CD4-positive, alpha-beta memory T cell (primary cell): ENCODE data around the gene NCEH1. TPM values are rescaled to one million over a fixed set of nuclear protein-coding genes. Genes with fewer than 3 reads are reported as not detected.

Experiments used
- CTCF ChIA-PET: fragments of 350-600 bp; sonication (Branson Sonifier 250); formaldehyde crosslinking; loops from one replicate; lab custom pipeline; 2021; ENCODE audit warnings: inconsistent platforms; ENCODE audit not compliant: partially characterized antibody; lab: Charles Lee
- POLR2A ChIA-PET: fragments of 350-600 bp; sonication (Branson Sonifier 250); formaldehyde crosslinking; loops from one replicate; lab custom pipeline; 2021; ENCODE audit not compliant: partially characterized antibody; lab: Charles Lee
- DNase-seq, 5 donors: peaks; one replicate each; pipeline versions ENCODE4 v3.0.0 to v3.0.0-alpha.2; 2020 to 2022; ENCODE audit warnings: mixed read lengths in 1 of 5
- H3K27ac ChIP-seq: one replicate; pipeline ENCODE4 v1.7.0; 2013; ENCODE audit warnings: low read depth, low read length
- H3K27me3 ChIP-seq: 2 replicates; pipeline ENCODE4 v1.7.0; 2013; ENCODE audit warnings: mild to moderate bottlenecking, low read length, moderate library complexity; ENCODE audit not compliant: insufficient read depth
- H3K36me3 ChIP-seq: 2 replicates; pipeline ENCODE4 v1.7.0; 2013; ENCODE audit warnings: mild to moderate bottlenecking, low read length, moderate library complexity; ENCODE audit not compliant: insufficient read depth
- H3K4me1 ChIP-seq: 2 replicates; pipeline ENCODE4 v1.7.0; 2013; ENCODE audit warnings: mild to moderate bottlenecking, low read length, moderate library complexity; ENCODE audit not compliant: insufficient read depth
- H3K4me3 ChIP-seq, 2 donors: one replicate each; pipeline ENCODE4 v1.7.0; 2013; ENCODE audit warnings: low read length in 2 of 2, mild to moderate bottlenecking in 1 of 2
- H3K9me3 ChIP-seq, 2 donors: one replicate each; pipeline ENCODE4 v1.7.0; 2013; ENCODE audit warnings: low read length in 2 of 2, control low read depth in 1 of 2; ENCODE audit not compliant: control insufficient read depth in 1 of 2
- H3K27ac Mint-ChIP-seq, 7 donors: one replicate each; pipeline ENCODE4 v1.8.0; 2020 to 2021; ENCODE audit warnings: mixed read lengths in 7 of 7, mild to moderate bottlenecking in 6 of 7, inconsistent platforms in 3 of 7, moderate library complexity in 3 of 7
- H3K27me3 Mint-ChIP-seq, 2 donors: one replicate each; pipeline ENCODE4 v1.8.0; 2020 to 2021; ENCODE audit warnings: mixed read lengths in 2 of 2
- H3K36me3 Mint-ChIP-seq, 2 donors: one replicate each; pipeline ENCODE4 v1.8.0; 2020 to 2021; ENCODE audit warnings: mixed read lengths in 2 of 2, inconsistent platforms in 1 of 2, mild to moderate bottlenecking in 1 of 2
- H3K4me1 Mint-ChIP-seq, 4 donors: one replicate each; pipeline ENCODE4 v1.8.0; 2020 to 2021; ENCODE audit warnings: mixed read lengths in 4 of 4, mild to moderate bottlenecking in 1 of 4
- H3K4me3 Mint-ChIP-seq, 8 donors: one replicate each; pipeline ENCODE4 v1.8.0; 2020 to 2021; ENCODE audit warnings: mixed read lengths in 8 of 8, mild to moderate bottlenecking in 7 of 8, moderate library complexity in 6 of 8, inconsistent platforms in 3 of 8
- H3K9me3 Mint-ChIP-seq, 8 donors: one replicate each; pipeline ENCODE4 v1.8.0; 2020 to 2021; ENCODE audit warnings: mixed read lengths in 8 of 8, mild to moderate bottlenecking in 5 of 8, inconsistent platforms in 3 of 8, moderate library complexity in 1 of 8
- intact Hi-C: fragments of 100-400 bp; cut with micrococcal nuclease; formaldehyde crosslinking; loops from one replicate; pipeline ENCODE4 v1.15.1; 2023
- polyA plus RNA-seq, 2 donors: library from polyadenylated mRNA; unstranded; fragments of 300-500 nt; fragmentation: Illumina TruSeq; gene quantifications; one replicate each; pipeline ENCODE4 v1.2.3, GENCODE V29; 2021
- total RNA-seq, 2 experiments: library from RNA; stranded (reverse); gene quantifications; one replicate each; pipeline ENCODE4 v1.2.3, GENCODE V29; 2021

The NCEH1 gene
- total and polyA plus RNA-seq, 4 experiments from 2014 or later = 2.1 to 5.1 (median 3.4) TPM

DNA sequence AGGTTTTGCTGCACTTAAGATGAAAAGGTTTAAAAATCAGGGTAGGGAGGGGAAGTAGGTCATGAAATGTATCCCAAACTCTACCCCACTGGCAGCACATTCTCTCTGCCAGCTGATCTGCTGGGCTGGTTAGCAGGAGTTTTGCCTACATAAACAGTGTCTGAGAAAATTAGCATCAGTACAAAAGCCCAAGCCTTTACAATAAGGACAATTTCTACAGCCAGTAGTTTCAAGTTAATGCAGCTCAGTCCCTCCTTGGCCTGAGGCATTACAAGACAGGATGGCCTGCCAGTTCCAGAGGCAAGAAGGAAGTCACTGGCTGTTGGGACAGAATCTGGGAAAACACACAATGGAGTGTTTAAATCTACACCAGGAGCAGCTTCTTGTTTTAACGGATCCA, 32.8 kb downstream of the NCEH1 start:
- Histone ChIP-seq H3K36me3 (no peaks in the 10 kb centered on the region), H3K27me3 (no peaks in the 10 kb centered on the region), H3K9me3 (no peaks in the 10 kb centered on the region), H3K4me1 (no peaks in the 10 kb centered on the region), H3K4me3 (no peak overlapping the region), H3K27ac (no peak overlapping the region)
- H3K4me3 Mint-ChIP-seq = no peak overlapping the region
- peaks cover 0 to 1% of the 10 kb centered on the region in 2 donors for H3K27me3 Mint-ChIP-seq
- no peak for DNase-seq
- intact Hi-C loops = no loop called here
- H3K4me1 Mint-ChIP-seq = peaks cover 0 to 5% (median 3%) of the 10 kb centered on the region in 4 donors
- no peaks in the 10 kb centered on the region for H3K9me3 Mint-ChIP-seq
- H3K27ac Mint-ChIP-seq = no peak overlapping the region
- ChIA-PET CTCF (interaction anchor here (1.2 to 3.2 kb wide), 3 partner anchors 9 to 53 kb away, joined by 3 to 21 read pairs (median 21); no protein-coding TSS in a partner anchor), POLR2A (no interaction called here)
- H3K36me3 Mint-ChIP-seq = peaks cover 0 to 3% of the 10 kb centered on the region in 2 donors

DNA sequence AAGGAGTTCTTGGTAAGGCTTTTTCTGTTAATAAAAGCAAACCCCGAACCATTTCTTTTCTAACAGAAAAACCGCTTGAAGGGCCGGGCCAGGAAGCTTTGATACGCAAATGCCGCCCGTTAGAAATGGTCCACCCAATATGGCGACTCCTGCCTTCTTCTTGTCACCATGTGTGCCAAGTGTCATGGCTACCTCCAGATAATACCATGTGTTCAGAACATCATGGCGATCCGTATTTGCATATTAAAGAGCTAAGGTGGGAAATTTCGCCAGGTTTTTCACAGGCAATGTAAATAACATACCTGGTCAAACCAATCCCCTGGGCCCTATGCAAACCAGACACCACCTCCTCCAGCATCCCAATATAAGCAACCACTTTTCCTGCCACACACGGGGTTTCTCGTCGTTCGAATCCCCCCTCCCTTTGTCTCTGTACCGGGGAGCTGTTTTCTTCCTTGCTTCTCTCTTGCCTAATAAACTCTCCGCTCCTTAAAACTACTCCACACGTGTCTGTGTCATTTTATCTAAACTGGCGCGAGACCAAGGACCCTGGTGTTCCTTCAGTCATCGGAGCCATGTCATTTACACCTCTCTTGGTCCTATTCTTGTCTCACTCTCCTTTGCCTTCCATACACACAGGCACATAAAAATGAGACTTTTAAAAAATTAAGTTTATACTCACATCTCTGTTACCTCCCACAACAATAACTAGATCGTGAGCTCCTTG, 34.5 kb downstream of the NCEH1 start:
- intact Hi-C loops = no loop called here
- Mint-ChIP-seq H3K27me3 (peaks cover 0 to under 1% of the 10 kb centered on the region in 2 donors), H3K9me3 (no peaks in the 10 kb centered on the region), H3K27ac (no peak overlapping the region), H3K4me1 (peaks cover 0 to 5% (median 3%) of the 10 kb centered on the region in 4 donors), H3K4me3 (no peak overlapping the region), H3K36me3 (peaks cover 0 to 3% of the 10 kb centered on the region in 2 donors)
- Histone ChIP-seq H3K27me3 (no peaks in the 10 kb centered on the region), H3K4me3 (no peak overlapping the region), H3K9me3 (no peaks in the 10 kb centered on the region), H3K4me1 (no peaks in the 10 kb centered on the region), H3K36me3 (no peaks in the 10 kb centered on the region), H3K27ac (no peak overlapping the region)
- no peak for DNase-seq
- CTCF ChIA-PET = interaction anchor here (0.6 to 3.2 kb wide), 12 partner anchors 8 to 571 kb away, joined by 3 to 21 read pairs (median 4); no protein-coding TSS in a partner anchor
- POLR2A ChIA-PET = no interaction called here

DNA sequence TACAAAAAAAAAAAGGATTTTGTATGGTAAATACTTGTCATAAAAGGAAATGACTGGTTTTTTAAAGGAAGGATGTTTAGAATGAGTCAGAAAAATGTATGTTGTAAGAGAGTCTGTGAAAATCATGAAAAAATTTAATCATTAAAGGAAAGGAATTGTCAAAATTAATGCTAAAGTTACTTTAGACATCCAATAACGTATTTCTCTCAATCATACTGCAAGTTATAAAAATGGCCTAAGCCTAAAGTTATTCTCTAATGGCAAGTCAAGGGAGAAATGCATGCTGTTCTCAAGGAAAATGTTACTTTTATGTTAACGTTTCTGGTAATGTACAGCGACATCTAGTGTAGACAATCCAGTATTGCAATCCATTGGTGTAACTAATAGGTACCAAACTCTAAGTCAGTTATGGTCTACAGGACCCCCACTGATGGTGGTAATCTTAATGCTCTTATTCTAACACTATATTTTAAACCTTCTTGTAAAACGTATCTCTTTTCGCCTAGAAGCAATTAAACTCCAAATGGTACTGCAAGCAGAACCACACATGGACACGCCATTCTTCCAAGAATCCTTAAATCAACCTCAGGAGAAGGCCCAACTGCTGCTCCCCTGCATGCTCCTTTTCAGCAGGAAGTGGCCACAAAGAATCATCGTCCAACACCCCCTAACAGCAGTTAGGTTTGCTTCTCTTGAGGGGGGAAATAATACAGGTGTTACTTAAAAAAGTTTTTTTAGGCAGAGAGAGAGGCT, 35.2 kb downstream of the NCEH1 start:
- H3K27me3 ChIP-seq = no peaks in the 10 kb centered on the region
- H3K27ac ChIP-seq = no peak overlapping the region
- ChIA-PET CTCF (interaction anchor here (0.8 to 4.1 kb wide), 12 partner anchors 9 to 80 kb away, joined by 3 to 21 read pairs (median 9); partner anchors contain the start of gene NCEH1), POLR2A (no interaction called here)
- Mint-ChIP-seq H3K36me3 (peaks cover 0 to 3% of the 10 kb centered on the region in 2 donors), H3K4me3 (no peak overlapping the region), H3K4me1 (peaks cover 0 to 5% (median 3%) of the 10 kb centered on the region in 4 donors), H3K27me3 (no peaks in the 10 kb centered on the region), H3K27ac (no peak overlapping the region), H3K9me3 (no peaks in the 10 kb centered on the region)
- H3K9me3 ChIP-seq = no peaks in the 10 kb centered on the region
- no peaks in the 10 kb centered on the region for H3K36me3 ChIP-seq
- H3K4me1 ChIP-seq = no peaks in the 10 kb centered on the region
- peak in 4 of 5 donors; percentile 37 to 46 (median 40) for DNase-seq
- intact Hi-C loops = loop anchor here (1.0 kb wide), 1 partner anchor 8 kb away; no protein-coding TSS in a partner anchor
- H3K4me3 ChIP-seq = no peak overlapping the region

DNA sequence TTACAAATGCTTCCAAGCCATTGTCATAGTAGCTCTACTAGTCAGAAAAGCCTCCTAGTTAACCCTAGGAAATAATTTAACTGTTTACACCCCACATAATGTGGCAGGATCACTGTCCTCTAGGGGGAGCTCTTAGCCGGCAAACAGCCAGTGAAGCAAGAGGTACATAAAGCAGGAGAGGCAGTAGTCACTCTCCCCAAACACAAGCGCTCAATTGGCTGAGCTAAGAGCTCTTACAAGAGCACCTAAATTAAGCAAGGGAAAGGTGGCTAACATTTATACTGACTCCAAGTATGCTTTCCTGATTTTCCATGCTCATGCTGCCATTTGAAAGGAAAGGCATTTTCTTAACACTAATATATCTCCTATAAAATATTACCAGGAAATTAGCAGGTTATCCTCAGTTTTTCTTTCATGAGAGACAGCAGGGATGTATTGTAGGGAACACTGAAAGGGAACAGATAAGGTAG, 37.6 kb downstream of the NCEH1 start:
- Mint-ChIP-seq H3K27me3 (no peaks in the 10 kb centered on the region), H3K27ac (no peak overlapping the region), H3K36me3 (no peaks in the 10 kb centered on the region), H3K4me1 (peaks cover 0 to 5% (median 3%) of the 10 kb centered on the region in 4 donors), H3K9me3 (no peaks in the 10 kb centered on the region), H3K4me3 (no peak overlapping the region)
- H3K27ac ChIP-seq = no peak overlapping the region
- ChIA-PET CTCF (interaction anchor here (0.7 to 4.1 kb wide), 36 partner anchors 9 to 646 kb away, joined by 3 to 21 read pairs (median 4); partner anchors contain the start of genes ECT2 and NCEH1), POLR2A (interaction anchor here (0.9 to 1.1 kb wide), 2 partner anchors 14 to 77 kb away, joined by 3 to 4 read pairs; partner anchors contain the start of gene ECT2)
- H3K4me3 ChIP-seq = no peak overlapping the region
- H3K4me1 ChIP-seq = no peaks in the 10 kb centered on the region
- H3K9me3 ChIP-seq = no peaks in the 10 kb centered on the region
- H3K36me3 ChIP-seq = no peaks in the 10 kb centered on the region
- intact Hi-C loops = loop anchor here (1.0 to 5.0 kb wide), 2 partner anchors 39 to 77 kb away; partner anchors contain the start of genes ECT2 and NCEH1
- H3K27me3 ChIP-seq = no peaks in the 10 kb centered on the region
- DNase-seq = peak in 4 of 5 donors; percentile 40 to 48 (median 44)

DNA sequence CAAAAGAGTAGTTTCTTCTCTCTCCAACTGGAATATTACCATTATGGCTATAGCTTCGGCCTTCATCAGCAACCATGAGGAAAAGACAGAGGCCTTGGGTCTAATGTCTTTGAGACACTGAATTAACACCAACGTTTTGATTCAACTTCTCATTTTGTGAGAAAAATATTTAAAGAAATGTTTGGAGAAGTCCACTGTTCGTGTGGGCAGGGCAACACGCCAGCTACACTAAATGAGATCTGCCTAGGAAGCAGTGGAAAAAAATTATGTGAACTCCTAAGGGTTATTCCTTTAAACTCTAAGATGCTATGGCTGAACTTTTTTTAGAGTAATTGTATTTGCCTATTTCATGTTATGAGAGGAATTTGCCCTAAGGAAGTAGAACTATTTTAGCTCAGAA, 41.8 kb downstream of the NCEH1 start:
- H3K27ac Mint-ChIP-seq = no peak overlapping the region
- ChIA-PET POLR2A (no interaction called here), CTCF (interaction anchor here (0.7 to 6.6 kb wide), 18 partner anchors 8 to 633 kb away, joined by 3 to 63 read pairs (median 6); no protein-coding TSS in a partner anchor)
- H3K9me3 Mint-ChIP-seq = peaks cover 0 to 5% (median 0%) of the 10 kb centered on the region in 8 donors
- Histone ChIP-seq H3K9me3 (no peaks in the 10 kb centered on the region), H3K27ac (no peak overlapping the region), H3K36me3 (no peaks in the 10 kb centered on the region), H3K4me3 (no peak overlapping the region), H3K4me1 (peaks cover 17% of the 10 kb centered on the region), H3K27me3 (no peaks in the 10 kb centered on the region)
- H3K27me3 Mint-ChIP-seq = peaks cover 0 to 2% of the 10 kb centered on the region in 2 donors
- no peaks in the 10 kb centered on the region for H3K36me3 Mint-ChIP-seq
- DNase-seq = no peak
- H3K4me3 Mint-ChIP-seq = no peak overlapping the region
- peaks cover 10 to 26% (median 19%) of the 10 kb centered on the region in 4 donors for H3K4me1 Mint-ChIP-seq
- intact Hi-C loops = loop anchor here (5.0 to 10.0 kb wide), 2 partner anchors 897 to 1614 kb away; no protein-coding TSS in a partner anchor

DNA sequence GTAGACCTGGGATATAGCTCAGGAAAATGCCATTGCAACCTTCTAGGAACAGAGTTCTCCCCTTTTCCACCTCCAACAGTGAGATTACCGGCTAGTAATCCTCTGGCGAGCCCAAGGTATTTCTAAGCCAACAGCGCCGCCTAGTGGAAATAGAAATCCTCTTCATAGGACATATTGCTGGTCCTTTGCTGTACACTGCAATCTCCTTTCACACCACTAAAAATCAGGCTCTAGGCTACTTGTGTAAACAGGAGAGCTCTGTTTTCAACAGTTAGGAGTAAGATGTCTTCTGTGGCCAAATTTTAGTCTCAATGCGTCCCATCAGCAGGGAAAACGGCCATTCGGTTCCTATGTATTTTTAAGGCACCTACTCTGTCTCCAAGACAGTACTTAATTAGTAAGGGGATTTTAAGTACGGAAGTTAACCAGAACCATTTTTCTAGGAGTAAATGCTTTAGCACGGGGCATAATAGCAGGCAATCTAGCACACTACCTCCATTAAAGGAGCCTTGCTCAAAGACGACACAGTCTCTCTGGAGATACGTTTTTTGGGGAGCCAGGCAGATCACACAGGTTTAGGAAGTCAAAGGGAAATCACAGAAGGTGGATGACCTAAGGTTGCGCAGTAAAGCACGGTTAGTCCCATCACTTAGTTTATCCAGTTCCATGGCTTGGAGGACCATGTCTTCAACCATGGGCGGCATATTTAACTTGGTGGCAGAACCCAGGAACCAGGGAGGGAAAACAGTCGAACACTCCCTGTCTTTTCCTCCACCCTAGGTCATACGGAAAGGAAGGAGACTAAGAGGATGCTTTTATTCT, 43.8 kb downstream of the NCEH1 start:
- no peaks in the 10 kb centered on the region for H3K27me3 ChIP-seq
- no peaks in the 10 kb centered on the region for H3K36me3 ChIP-seq
- H3K9me3 ChIP-seq = no peaks in the 10 kb centered on the region
- DNase-seq = peak; percentile 75 to 79 (median 78)
- Mint-ChIP-seq H3K4me1 (peaks cover 10 to 31% (median 21%) of the 10 kb centered on the region in 4 donors), H3K27ac (peak overlapping the region in 4 of 7 donors; percentile 18 to 76 (median 53)), H3K4me3 (peak overlapping the region in 7 of 8 donors; percentile 11 to 64 (median 33)), H3K9me3 (peaks cover 0 to 5% (median 0%) of the 10 kb centered on the region in 8 donors), H3K36me3 (no peaks in the 10 kb centered on the region), H3K27me3 (peaks cover 1 to 2% of the 10 kb centered on the region in 2 donors)
- ChIA-PET POLR2A (interaction anchor here (0.6 to 1.7 kb wide), 2 partner anchors 144 to 335 kb away, joined by 3 to 5 read pairs; partner anchors contain the start of gene TNFSF10), CTCF (interaction anchor here (0.7 to 6.6 kb wide), 33 partner anchors 9 to 1616 kb away, joined by 3 to 63 read pairs (median 6); partner anchors contain the start of gene ECT2)
- intact Hi-C loops = loop anchor here (1.0 to 10.0 kb wide), 10 partner anchors 8 to 1706 kb away; no protein-coding TSS in a partner anchor
- H3K27ac ChIP-seq = no peak overlapping the region
- no peak overlapping the region for H3K4me3 ChIP-seq
- peaks cover 17% of the 10 kb centered on the region for H3K4me1 ChIP-seq
